GM23338 (cell line): Measurements from ENCODE around the gene CTDSP1. TPM values are rescaled to one million over a fixed set of nuclear protein-coding genes. Genes with fewer than 3 reads are reported as not detected.
A peak's percentile ranks its signal among the peaks of the same experiment; 100 is the strongest.

Experiments used
- ATAC-seq: fragments of 200-7000 bp; cut with Tn5 transposase; 3 replicates; pipeline ENCODE4 v1.9.1; 2020
- DNase-seq: peaks from one replicate; pipeline ENCODE4 v3.0.0-alpha.2; 2015; ENCODE audit warnings: low spot score
- H2AFZ ChIP-seq: fragments of 200-600 bp; sonication (generic); 2 replicates; pipeline ENCODE4 v1.8.0; 2016; ENCODE audit warnings: antibody characterized with exemption, mild to moderate bottlenecking, moderate library complexity
- H3F3A ChIP-seq: fragments of 200-600 bp; sonication (generic); replicated peaks from 2 replicates; pipeline ENCODE4 v1.8.0; 2017; ENCODE audit warnings: antibody characterized with exemption, mixed run types, low read depth
- H3K27ac ChIP-seq: fragments of 200-600 bp; sonication (generic); 2 replicates; pipeline ENCODE4 v1.6.1; 2016; ENCODE audit warnings: low read depth
- H3K27me3 ChIP-seq: fragments of 200-600 bp; sonication (generic); 2 replicates; pipeline ENCODE4 v1.8.0; 2016; ENCODE audit warnings: mild to moderate bottlenecking, mixed run types, moderate library complexity; ENCODE audit not compliant: insufficient read depth
- H3K36me3 ChIP-seq: fragments of 200-600 bp; sonication (generic); 2 replicates; pipeline ENCODE4 v1.8.0; 2016; ENCODE audit warnings: mild to moderate bottlenecking; ENCODE audit not compliant: insufficient read depth
- H3K4me1 ChIP-seq: fragments of 200-600 bp; sonication (generic); 2 replicates; pipeline ENCODE4 v1.8.0; 2016; ENCODE audit warnings: mild to moderate bottlenecking, moderate library complexity; ENCODE audit not compliant: insufficient read depth
- H3K4me2 ChIP-seq: fragments of 200-600 bp; sonication (generic); 2 replicates; pipeline ENCODE4 v1.7.1; 2017; ENCODE audit warnings: mixed run types
- H3K4me3 ChIP-seq: fragments of 200-600 bp; sonication (generic); 2 replicates; pipeline ENCODE4 v1.6.1; 2016; ENCODE audit warnings: mixed run types
- H3K79me2 ChIP-seq: fragments of 200-600 bp; sonication (generic); replicated peaks from 2 replicates; pipeline ENCODE4 v1.8.0; 2017; ENCODE audit warnings: mild to moderate bottlenecking; ENCODE audit not compliant: insufficient read depth
- H3K9me2 ChIP-seq: fragments of 200-600 bp; sonication (generic); 2 replicates; pipeline ENCODE4 v1.8.0; 2017; ENCODE audit not compliant: insufficient read depth
- H4K20me1 ChIP-seq: fragments of 200-600 bp; sonication (generic); replicated peaks from 2 replicates; pipeline ENCODE4 v1.8.0; 2017; ENCODE audit warnings: mild to moderate bottlenecking; ENCODE audit not compliant: insufficient read depth
- H3K27ac Mint-ChIP-seq: 2 replicates; pipeline ENCODE4 v1.8.0; 2020; ENCODE audit warnings: inconsistent platforms, mild to moderate bottlenecking, moderate library complexity, mixed read lengths
- H3K27me3 Mint-ChIP-seq: 3 replicates; pipeline ENCODE4 v1.8.0; 2022; ENCODE audit warnings: low read depth, mild to moderate bottlenecking, moderate library complexity, mixed read lengths, inconsistent platforms; ENCODE audit not compliant: insufficient read depth, poor library complexity
- H3K36me3 Mint-ChIP-seq: 3 replicates; pipeline ENCODE4 v1.8.0; 2021; ENCODE audit warnings: low read depth, mild to moderate bottlenecking, inconsistent platforms, moderate library complexity, mixed read lengths
- H3K4me1 Mint-ChIP-seq: 3 replicates; pipeline ENCODE4 v1.8.0; 2020; ENCODE audit warnings: mild to moderate bottlenecking, inconsistent platforms, mixed read lengths
- H3K4me3 Mint-ChIP-seq: 3 replicates; pipeline ENCODE4 v1.8.0; 2021; ENCODE audit warnings: moderate library complexity, mild to moderate bottlenecking, inconsistent platforms, mixed read lengths
- H3K9me3 Mint-ChIP-seq: 3 replicates; pipeline ENCODE4 v1.8.0; 2020; ENCODE audit warnings: moderate library complexity, mild to moderate bottlenecking, inconsistent platforms, mixed read lengths
- CREB1 ChIP-seq: fragments of 250-450 bp; sonication (Bioruptor Pico); IDR thresholded peaks from 2 replicates; pipeline ENCODE4 v1.5.0; 2020; ENCODE audit warnings: low read depth, mild to moderate bottlenecking, moderate library complexity
- EZH2 ChIP-seq: fragments of 200-600 bp; sonication (generic); IDR thresholded peaks from one replicate; pipeline ENCODE4 v1.8.0; 2017; ENCODE audit warnings: antibody characterized with exemption, mild to moderate bottlenecking, low read depth; ENCODE audit not compliant: unreplicated experiment
- JUNB ChIP-seq: IDR thresholded peaks from one replicate; pipeline ENCODE4 v1.6.1; 2016; ENCODE audit warnings: antibody characterized with exemption; ENCODE audit not compliant: unreplicated experiment
- POLR2AphosphoS5 ChIP-seq: IDR thresholded peaks from 2 replicates; pipeline ENCODE4 v1.6.1; 2016; ENCODE audit warnings: antibody characterized with exemption, low read depth
- STAT1 ChIP-seq: IDR thresholded peaks from one replicate; pipeline ENCODE4 v1.6.1; 2016; ENCODE audit warnings: antibody characterized with exemption; ENCODE audit not compliant: unreplicated experiment
- polyA plus RNA-seq: library from polyadenylated mRNA; unstranded; fragments of >200 nt; fragmentation: Nextera tagmentation; extraction: Ambion mirVana; gene quantifications from 2 replicates; pipeline ENCODE4 v1.2.1, GENCODE V29; 2016
- total RNA-seq: library from RNA; depleted of rRNA; stranded (reverse); fragments of >200 nt; shearing (Covaris generic); gene quantifications from 2 replicates; pipeline ENCODE4 v1.2.3, GENCODE V29; 2014
- TF ChIP-seq, protein P1 (sequence below): fragments of 250-450 bp; sonication (Bioruptor Pico); IDR thresholded peaks from 2 replicates; pipeline ENCODE4 v1.5.0; 2020; ENCODE audit warnings: mild to moderate bottlenecking, moderate library complexity
- TF ChIP-seq, protein P2 (sequence below), 2 experiments: fragments of 200-600 bp in 1 of 2; sonication (generic) in 1 of 2; conservative IDR thresholded peaks; 2 replicates each; pipeline versions ENCODE4 v1.5.1 to v1.6.1; 2016 to 2017; ENCODE audit warnings: antibody characterized with exemption in 2 of 2, low read depth in 2 of 2, mild to moderate bottlenecking in 2 of 2, moderate library complexity in 1 of 2
- TF ChIP-seq, protein P3 (sequence below): IDR thresholded peaks from 2 replicates; pipeline ENCODE4 v1.6.1; 2016; ENCODE audit warnings: antibody characterized with exemption
- TF ChIP-seq, protein P4 (sequence below): IDR thresholded peaks from one replicate; pipeline ENCODE4 v1.6.1; 2018; ENCODE audit warnings: antibody characterized with exemption; ENCODE audit not compliant: unreplicated experiment

Gene CTDSP1
- total and polyA plus RNA-seq, 2 experiments from 2014 or later = 6.7 to 21.8 TPM

DNA sequence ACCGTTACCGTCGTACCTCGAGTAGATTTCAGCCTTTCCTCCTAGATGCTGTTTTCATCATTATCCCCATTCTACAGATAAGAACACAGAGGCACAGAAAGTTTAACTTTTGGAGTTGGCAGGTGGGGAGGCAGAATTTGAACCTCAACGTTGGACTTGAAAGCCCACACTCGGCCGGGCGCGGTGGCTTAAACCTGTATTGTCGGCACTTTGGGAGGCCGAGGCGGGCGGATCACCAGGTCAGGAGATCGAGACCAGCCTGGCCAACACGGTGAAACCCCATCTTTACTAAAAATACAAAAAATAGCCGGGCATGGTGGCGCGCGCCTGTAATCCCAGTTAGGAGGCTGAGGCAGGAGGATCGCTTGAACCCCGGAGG lies 31.5 kb upstream of the CTDSP1 start:
- Mint-ChIP-seq H3K27me3 (peaks cover 23% of the 10 kb centered on the region), H3K36me3 (no peaks in the 10 kb centered on the region), H3K9me3 (no peaks in the 10 kb centered on the region), H3K4me1 (peaks cover 4% of the 10 kb centered on the region; the same call in 2 of the 3 replicates), H3K27ac (no peak overlapping the region), H3K4me3 (peak overlapping the region; percentile 77)
- Histone ChIP-seq H3K9me2 (no peaks in the 10 kb centered on the region), H3K4me3 (peak overlapping the region; percentile 85), H3F3A (peaks cover 8% of the 10 kb centered on the region; the same call in 1 of the 2 replicates), H3K79me2 (no peaks in the 10 kb centered on the region), H2AFZ (peak overlapping the region; percentile 97), H3K27me3 (no peaks in the 10 kb centered on the region), H3K27ac (no peak overlapping the region), H4K20me1 (no peaks in the 10 kb centered on the region), H3K4me1 (no peaks in the 10 kb centered on the region), H3K36me3 (no peaks in the 10 kb centered on the region), H3K4me2 (peak overlapping the region; percentile 96)
- DNase-seq (no peak), ATAC-seq (no peak)
- TF ChIP-seq, protein P1, sequence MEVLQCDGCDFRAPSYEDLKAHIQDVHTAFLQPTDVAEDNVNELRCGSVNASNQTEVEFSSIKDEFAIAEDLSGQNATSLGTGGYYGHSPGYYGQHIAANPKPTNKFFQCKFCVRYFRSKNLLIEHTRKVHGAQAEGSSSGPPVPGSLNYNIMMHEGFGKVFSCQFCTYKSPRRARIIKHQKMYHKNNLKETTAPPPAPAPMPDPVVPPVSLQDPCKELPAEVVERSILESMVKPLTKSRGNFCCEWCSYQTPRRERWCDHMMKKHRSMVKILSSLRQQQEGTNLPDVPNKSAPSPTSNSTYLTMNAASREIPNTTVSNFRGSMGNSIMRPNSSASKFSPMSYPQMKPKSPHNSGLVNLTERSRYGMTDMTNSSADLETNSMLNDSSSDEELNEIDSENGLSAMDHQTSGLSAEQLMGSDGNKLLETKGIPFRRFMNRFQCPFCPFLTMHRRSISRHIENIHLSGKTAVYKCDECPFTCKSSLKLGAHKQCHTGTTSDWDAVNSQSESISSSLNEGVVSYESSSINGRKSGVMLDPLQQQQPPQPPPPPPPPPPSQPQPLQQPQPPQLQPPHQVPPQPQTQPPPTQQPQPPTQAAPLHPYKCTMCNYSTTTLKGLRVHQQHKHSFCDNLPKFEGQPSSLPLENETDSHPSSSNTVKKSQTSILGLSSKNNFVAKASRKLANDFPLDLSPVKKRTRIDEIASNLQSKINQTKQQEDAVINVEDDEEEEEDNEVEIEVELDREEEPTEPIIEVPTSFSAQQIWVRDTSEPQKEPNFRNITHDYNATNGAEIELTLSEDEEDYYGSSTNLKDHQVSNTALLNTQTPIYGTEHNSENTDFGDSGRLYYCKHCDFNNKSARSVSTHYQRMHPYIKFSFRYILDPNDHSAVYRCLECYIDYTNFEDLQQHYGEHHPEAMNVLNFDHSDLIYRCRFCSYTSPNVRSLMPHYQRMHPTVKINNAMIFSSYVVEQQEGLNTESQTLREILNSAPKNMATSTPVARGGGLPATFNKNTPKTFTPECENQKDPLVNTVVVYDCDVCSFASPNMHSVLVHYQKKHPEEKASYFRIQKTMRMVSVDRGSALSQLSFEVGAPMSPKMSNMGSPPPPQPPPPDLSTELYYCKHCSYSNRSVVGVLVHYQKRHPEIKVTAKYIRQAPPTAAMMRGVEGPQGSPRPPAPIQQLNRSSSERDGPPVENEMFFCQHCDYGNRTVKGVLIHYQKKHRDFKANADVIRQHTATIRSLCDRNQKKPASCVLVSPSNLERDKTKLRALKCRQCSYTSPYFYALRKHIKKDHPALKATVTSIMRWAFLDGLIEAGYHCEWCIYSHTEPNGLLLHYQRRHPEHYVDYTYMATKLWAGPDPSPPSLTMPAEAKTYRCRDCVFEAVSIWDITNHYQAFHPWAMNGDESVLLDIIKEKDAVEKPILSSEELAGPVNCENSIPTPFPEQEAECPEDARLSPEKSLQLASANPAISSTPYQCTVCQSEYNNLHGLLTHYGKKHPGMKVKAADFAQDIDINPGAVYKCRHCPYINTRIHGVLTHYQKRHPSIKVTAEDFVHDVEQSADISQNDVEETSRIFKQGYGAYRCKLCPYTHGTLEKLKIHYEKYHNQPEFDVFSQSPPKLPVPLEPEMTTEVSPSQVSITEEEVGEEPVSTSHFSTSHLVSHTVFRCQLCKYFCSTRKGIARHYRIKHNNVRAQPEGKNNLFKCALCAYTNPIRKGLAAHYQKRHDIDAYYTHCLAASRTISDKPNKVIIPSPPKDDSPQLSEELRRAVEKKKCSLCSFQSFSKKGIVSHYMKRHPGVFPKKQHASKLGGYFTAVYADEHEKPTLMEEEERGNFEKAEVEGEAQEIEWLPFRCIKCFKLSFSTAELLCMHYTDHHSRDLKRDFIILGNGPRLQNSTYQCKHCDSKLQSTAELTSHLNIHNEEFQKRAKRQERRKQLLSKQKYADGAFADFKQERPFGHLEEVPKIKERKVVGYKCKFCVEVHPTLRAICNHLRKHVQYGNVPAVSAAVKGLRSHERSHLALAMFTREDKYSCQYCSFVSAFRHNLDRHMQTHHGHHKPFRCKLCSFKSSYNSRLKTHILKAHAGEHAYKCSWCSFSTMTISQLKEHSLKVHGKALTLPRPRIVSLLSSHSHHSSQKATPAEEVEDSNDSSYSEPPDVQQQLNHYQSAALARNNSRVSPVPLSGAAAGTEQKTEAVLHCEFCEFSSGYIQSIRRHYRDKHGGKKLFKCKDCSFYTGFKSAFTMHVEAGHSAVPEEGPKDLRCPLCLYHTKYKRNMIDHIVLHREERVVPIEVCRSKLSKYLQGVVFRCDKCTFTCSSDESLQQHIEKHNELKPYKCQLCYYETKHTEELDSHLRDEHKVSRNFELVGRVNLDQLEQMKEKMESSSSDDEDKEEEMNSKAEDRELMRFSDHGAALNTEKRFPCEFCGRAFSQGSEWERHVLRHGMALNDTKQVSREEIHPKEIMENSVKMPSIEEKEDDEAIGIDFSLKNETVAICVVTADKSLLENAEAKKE (CRISPR knock-in tag) = no peak
- TF ChIP-seq, protein P2, sequence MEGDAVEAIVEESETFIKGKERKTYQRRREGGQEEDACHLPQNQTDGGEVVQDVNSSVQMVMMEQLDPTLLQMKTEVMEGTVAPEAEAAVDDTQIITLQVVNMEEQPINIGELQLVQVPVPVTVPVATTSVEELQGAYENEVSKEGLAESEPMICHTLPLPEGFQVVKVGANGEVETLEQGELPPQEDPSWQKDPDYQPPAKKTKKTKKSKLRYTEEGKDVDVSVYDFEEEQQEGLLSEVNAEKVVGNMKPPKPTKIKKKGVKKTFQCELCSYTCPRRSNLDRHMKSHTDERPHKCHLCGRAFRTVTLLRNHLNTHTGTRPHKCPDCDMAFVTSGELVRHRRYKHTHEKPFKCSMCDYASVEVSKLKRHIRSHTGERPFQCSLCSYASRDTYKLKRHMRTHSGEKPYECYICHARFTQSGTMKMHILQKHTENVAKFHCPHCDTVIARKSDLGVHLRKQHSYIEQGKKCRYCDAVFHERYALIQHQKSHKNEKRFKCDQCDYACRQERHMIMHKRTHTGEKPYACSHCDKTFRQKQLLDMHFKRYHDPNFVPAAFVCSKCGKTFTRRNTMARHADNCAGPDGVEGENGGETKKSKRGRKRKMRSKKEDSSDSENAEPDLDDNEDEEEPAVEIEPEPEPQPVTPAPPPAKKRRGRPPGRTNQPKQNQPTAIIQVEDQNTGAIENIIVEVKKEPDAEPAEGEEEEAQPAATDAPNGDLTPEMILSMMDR (conservative IDR thresholded peaks at IDR 0.05; ENCODE audit: low read depth in 2 of 2) = no peak
- TF ChIP-seq, protein P3, sequence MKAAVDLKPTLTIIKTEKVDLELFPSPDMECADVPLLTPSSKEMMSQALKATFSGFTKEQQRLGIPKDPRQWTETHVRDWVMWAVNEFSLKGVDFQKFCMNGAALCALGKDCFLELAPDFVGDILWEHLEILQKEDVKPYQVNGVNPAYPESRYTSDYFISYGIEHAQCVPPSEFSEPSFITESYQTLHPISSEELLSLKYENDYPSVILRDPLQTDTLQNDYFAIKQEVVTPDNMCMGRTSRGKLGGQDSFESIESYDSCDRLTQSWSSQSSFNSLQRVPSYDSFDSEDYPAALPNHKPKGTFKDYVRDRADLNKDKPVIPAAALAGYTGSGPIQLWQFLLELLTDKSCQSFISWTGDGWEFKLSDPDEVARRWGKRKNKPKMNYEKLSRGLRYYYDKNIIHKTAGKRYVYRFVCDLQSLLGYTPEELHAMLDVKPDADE = no peak
- no peak for TF ChIP-seq EZH2
- no peak for TF ChIP-seq STAT1
- TF ChIP-seq, protein P4, sequence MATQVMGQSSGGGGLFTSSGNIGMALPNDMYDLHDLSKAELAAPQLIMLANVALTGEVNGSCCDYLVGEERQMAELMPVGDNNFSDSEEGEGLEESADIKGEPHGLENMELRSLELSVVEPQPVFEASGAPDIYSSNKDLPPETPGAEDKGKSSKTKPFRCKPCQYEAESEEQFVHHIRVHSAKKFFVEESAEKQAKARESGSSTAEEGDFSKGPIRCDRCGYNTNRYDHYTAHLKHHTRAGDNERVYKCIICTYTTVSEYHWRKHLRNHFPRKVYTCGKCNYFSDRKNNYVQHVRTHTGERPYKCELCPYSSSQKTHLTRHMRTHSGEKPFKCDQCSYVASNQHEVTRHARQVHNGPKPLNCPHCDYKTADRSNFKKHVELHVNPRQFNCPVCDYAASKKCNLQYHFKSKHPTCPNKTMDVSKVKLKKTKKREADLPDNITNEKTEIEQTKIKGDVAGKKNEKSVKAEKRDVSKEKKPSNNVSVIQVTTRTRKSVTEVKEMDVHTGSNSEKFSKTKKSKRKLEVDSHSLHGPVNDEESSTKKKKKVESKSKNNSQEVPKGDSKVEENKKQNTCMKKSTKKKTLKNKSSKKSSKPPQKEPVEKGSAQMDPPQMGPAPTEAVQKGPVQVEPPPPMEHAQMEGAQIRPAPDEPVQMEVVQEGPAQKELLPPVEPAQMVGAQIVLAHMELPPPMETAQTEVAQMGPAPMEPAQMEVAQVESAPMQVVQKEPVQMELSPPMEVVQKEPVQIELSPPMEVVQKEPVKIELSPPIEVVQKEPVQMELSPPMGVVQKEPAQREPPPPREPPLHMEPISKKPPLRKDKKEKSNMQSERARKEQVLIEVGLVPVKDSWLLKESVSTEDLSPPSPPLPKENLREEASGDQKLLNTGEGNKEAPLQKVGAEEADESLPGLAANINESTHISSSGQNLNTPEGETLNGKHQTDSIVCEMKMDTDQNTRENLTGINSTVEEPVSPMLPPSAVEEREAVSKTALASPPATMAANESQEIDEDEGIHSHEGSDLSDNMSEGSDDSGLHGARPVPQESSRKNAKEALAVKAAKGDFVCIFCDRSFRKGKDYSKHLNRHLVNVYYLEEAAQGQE = no peak
- TF ChIP-seq POLR2AphosphoS5 = no peak
- no peak for TF ChIP-seq CREB1 (CRISPR knock-in tag)
- no peak for TF ChIP-seq JUNB
